Measurements from ENCODE around the gene P3R3URF.

P3R3URF gene

DNA sequence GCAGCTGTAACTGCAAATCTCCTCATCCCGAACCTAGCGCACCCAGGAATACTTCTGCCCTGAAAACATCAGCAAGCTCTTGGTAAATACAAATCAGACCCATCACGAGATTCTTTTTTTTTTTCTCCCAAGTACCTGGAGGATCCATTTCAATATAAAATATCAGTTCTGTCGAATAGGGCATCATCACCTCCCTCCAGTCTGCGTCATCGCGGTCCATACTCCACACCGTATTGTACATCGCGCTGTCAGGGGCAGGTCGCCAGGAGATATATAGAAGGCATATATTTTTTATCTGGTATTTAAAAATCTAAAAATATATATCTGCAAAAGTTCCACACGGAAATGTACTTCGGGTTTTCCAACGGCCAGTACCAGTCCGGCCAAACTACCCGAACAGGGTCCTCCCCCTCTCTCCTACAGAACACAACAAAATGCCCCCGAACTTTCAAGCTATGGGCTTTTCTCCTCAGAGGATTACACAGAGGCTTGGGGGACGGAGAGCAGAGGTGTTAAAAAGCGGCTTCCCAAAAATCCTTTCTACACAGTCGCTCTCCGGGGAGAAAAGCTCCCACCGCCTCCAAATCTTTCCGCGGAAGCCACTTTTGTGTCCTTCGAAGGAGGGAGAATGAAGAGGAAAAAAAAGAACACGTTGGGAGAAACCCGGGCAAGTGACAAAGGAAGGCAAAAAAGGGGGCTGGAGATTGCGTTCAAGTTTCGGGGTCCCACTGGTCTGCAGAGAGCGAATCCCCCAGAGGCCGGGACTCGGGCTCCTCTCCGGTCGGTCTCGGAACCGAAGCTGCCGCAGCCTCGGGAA, 44.4 kb downstream of the P3R3URF start:
- peak; percentile 19 for DNase-seq

DNA sequence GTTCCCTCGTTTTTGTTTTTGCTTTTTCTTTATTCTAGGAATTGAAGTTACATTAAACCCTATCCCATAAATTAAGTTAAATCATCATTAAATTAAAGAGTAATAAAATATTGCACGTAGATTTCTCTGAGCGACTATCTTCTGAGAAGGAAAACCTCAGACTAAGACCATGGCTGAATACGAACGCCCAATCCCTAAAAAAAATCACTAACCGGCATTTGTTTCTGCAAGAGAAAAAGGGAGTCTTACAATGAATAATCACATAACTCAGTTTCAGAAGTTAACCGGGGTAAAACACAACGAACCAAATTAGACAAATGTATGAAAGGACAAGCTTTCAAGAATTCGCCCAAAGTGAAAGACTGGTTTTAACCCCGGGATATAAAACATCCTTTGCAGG, 45.2 kb downstream of the P3R3URF start:
- no peak for DNase-seq

DNA sequence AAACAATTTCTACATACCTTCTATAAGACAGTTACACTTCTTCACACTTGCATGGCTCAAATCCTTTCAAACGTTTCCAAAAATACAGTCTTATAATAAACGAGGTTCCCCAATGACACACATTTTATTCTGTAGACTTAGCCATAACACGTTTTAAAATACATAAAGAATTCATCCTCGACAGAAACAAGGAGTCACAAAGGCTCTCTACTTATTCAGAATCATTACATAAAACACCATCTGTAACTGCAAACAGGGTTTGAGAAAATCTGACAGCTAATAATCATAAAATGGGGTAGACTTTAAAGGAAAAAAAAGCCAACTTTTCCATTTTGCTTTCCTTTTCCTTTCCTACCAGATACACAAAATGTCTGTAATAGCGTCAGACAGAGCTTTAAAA, 45.7 kb downstream of the P3R3URF start:
- no peak for DNase-seq

DNA sequence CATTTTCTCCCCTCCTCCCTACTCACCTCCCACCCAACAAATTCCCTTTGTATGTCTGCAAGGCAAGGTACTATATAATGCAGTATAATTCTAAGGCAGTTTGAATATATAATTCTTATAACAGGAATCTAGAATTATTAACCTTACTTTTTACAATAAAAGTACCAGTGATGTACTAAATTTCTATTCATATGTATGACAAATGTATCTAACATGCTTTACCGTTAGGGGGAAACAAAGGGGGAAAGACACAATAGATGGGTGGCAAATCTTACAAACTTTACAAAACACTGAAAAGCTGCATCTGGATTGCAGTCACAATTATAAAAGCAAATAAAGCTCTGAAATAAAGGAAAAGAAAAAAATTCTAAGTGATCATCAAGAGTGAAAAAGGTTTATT, 46.2 kb downstream of the P3R3URF start:
- DNase-seq, result no peak

DNA sequence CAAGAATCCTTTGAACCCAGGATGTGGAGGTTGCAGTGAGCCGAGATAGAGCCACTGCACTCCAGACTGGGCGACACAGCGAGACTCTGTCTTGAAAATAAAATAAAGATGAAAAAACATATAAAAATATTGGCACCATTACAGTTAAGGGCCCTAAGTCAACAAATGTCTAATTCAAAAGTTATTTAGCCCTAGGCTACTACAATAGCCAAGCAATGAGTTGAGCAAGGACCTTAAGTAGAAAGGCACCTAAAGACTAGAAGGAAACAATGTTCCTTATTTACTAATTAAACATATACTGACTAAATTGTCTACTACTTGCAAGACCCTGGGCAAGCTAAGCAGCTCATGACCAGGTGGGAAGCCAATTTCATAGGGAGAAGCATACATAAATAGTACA, 47.9 kb downstream of the P3R3URF start:
- no peak for DNase-seq
